Transverse colon (tissue), 3 donors: ENCODE data around the gene ZNF814.

Source experiments
- EP300 ChIP-seq: sonication (generic); formaldehyde crosslinking; IDR thresholded peaks from one replicate; pipeline ENCODE4 v1.6.1; 2017; ENCODE audit warnings: antibody characterized with exemption, low read depth
- POLR2A ChIP-seq: fragments of 450-650 bp; IDR thresholded peaks from one replicate; pipeline ENCODE4 v1.6.1; 2016; ENCODE audit warnings: antibody characterized with exemption, mild to moderate bottlenecking, moderate library complexity
- TF ChIP-seq, protein P1 (sequence below), 5 experiments: fragments of 200-600 bp in 3 of 5; fragments of 450-650 bp in 2 of 5; sonication (generic) in 3 of 5; IDR thresholded peaks; 1 replicate in 2 of 5; 2 replicates in 3 of 5; pipeline ENCODE4 v1.5.1; 2016 to 2017; ENCODE audit warnings: antibody characterized with exemption in 5 of 5, inconsistent platforms in 3 of 5, mild to moderate bottlenecking in 2 of 5, moderate library complexity in 1 of 5

- TF ChIP-seq, protein P1, sequence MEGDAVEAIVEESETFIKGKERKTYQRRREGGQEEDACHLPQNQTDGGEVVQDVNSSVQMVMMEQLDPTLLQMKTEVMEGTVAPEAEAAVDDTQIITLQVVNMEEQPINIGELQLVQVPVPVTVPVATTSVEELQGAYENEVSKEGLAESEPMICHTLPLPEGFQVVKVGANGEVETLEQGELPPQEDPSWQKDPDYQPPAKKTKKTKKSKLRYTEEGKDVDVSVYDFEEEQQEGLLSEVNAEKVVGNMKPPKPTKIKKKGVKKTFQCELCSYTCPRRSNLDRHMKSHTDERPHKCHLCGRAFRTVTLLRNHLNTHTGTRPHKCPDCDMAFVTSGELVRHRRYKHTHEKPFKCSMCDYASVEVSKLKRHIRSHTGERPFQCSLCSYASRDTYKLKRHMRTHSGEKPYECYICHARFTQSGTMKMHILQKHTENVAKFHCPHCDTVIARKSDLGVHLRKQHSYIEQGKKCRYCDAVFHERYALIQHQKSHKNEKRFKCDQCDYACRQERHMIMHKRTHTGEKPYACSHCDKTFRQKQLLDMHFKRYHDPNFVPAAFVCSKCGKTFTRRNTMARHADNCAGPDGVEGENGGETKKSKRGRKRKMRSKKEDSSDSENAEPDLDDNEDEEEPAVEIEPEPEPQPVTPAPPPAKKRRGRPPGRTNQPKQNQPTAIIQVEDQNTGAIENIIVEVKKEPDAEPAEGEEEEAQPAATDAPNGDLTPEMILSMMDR (IDR thresholded peaks at IDR 0.05), result no peak
- TF ChIP-seq POLR2A (no peak), EP300 (no peak)
These were observed 38.3 kb downstream of the ZNF814 start for GRCh38 chr19:57850553-57851017.
